DMS79 (cell line): ENCODE measurements around the gene PRSS1.

Experiments used
- DNase-seq: peaks from one replicate; lab custom pipeline; 2025; lab: John Stamatoyannopoulos, UW

The PRSS1 gene

GRCh38 chr7:142795339-142795863, 46.1 kb downstream of the PRSS1 start:
- no peak for DNase-seq

GRCh38 chr7:142796001-142796500, 46.8 kb downstream of the PRSS1 start:
- no peak for DNase-seq

- no peak for DNase-seq
Measured at GRCh38 chr7:142796501-142797390, 47.5 kb downstream of the PRSS1 start.

GRCh38 chr7:142797391-142798377, 48.4 kb downstream of the PRSS1 start:
- DNase-seq: no peak

GRCh38 chr7:142798451-142799436, 49.5 kb downstream of the PRSS1 start:
- DNase-seq: no peak

- no peak for DNase-seq
Measured at GRCh38 chr7:142799437-142799835, 50.2 kb downstream of the PRSS1 start.

GRCh38 chr7:142800088-142800487, 50.8 kb downstream of the PRSS1 start:
- DNase-seq: no peak

- no peak for DNase-seq
Measured at GRCh38 chr7:142800699-142801260, 51.5 kb downstream of the PRSS1 start.

GRCh38 chr7:142801601-142802295, 52.5 kb downstream of the PRSS1 start:
- DNase-seq: no peak

GRCh38 chr7:142802301-142802700, 53.0 kb downstream of the PRSS1 start:
- no peak for DNase-seq
